VCaP (cell line): ENCODE measurements around the gene PRR12.
A peak's percentile ranks its signal among the peaks of the same experiment; 100 is the strongest.

Experiments used
- H3K27ac ChIP-seq: fragments of 450-650 bp; 2 replicates; pipeline ENCODE4 v1.5.1; 2017
- CTCF ChIP-seq: fragments of 450-650 bp; conservative IDR thresholded peaks from 2 replicates; pipeline ENCODE4 v1.5.1; 2017; ENCODE audit warnings: mild to moderate bottlenecking, moderate library complexity

Gene PRR12

DNA sequence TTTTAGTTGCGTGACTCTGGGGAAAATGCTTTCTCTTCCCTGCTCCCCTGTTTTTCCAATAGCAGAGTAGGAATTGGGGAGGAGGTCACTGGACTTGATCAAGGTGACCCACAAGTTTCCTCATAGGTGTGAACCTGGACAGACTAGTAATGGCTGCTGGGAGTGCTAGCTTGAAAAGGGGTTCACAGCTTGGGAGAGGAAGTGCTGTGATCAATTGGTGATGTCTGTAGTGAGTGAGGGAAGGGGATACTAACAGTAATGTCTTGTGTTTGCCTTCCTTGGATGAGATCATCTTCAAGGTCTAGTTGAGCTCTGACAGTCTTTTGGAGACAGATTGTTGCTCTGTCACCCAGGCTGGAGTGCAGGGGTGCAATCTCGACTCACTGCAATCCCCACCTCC is 76.5 kb downstream of the PRR12 start:
- TF ChIP-seq CTCF: no peak
- no peak overlapping the region for H3K27ac ChIP-seq

GRCh38 chr19:49669516-49669915 is 78.5 kb downstream of the PRR12 start:
- TF ChIP-seq CTCF: no peak
- no peak overlapping the region for H3K27ac ChIP-seq

DNA sequence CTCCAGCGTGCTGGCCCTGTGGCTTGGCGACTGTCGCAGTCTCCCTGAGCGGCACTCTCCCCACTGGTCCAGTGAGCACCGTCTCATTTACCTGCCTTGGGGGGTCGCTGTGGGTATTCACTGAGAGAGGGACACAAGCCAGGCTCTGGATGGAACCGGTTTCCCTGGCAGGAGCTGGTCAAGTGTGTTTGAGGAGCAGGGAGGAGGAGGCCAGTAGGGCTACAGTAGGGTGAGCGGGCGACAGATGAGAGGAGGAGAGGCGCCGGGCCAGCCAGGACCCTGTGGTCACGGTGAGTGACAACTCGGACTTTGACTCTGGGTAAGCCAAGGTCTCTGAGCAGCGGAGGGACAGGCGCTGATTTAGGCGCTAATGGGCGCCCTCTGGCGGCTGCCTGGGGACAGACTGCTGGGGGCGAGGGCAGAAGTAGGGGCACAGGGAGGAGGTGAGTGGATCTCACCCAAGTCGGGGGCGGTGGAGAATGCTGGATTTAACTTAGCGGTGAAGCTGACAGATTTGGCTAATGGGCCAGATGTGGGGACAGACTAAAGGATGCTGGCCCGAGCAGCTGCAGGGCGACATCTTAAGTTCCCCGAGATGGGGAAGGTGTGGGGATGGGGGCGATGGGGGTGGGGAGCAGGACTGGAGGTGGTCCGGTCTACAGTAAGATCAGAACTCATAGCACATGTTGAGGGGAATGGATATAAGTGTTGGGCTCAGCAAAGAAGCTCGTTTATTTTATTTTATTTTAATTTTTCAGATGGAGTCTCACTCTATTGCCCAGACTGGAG is 81.3 kb downstream of the PRR12 start:
- TF ChIP-seq CTCF: peak; percentile 99
- peak overlapping the region; percentile 77 for H3K27ac ChIP-seq
